GM23338 (cell line): Measurements from ENCODE around the gene DAGLA. TPM values are rescaled to one million over a fixed set of nuclear protein-coding genes. Genes with fewer than 3 reads are reported as not detected.

Experiments used
- ATAC-seq: fragments of 200-7000 bp; cut with Tn5 transposase; 3 replicates; pipeline ENCODE4 v1.9.1; 2020
- DNase-seq: peaks from one replicate; pipeline ENCODE4 v3.0.0-alpha.2; 2015; ENCODE audit warnings: low spot score
- H2AFZ ChIP-seq: fragments of 200-600 bp; sonication (generic); 2 replicates; pipeline ENCODE4 v1.8.0; 2016; ENCODE audit warnings: antibody characterized with exemption, mild to moderate bottlenecking, moderate library complexity
- H3F3A ChIP-seq: fragments of 200-600 bp; sonication (generic); replicated peaks from 2 replicates; pipeline ENCODE4 v1.8.0; 2017; ENCODE audit warnings: antibody characterized with exemption, mixed run types, low read depth
- H3K27ac ChIP-seq: fragments of 200-600 bp; sonication (generic); 2 replicates; pipeline ENCODE4 v1.6.1; 2016; ENCODE audit warnings: low read depth
- H3K27me3 ChIP-seq: fragments of 200-600 bp; sonication (generic); 2 replicates; pipeline ENCODE4 v1.8.0; 2016; ENCODE audit warnings: mild to moderate bottlenecking, mixed run types, moderate library complexity; ENCODE audit not compliant: insufficient read depth
- H3K36me3 ChIP-seq: fragments of 200-600 bp; sonication (generic); 2 replicates; pipeline ENCODE4 v1.8.0; 2016; ENCODE audit warnings: mild to moderate bottlenecking; ENCODE audit not compliant: insufficient read depth
- H3K4me1 ChIP-seq: fragments of 200-600 bp; sonication (generic); 2 replicates; pipeline ENCODE4 v1.8.0; 2016; ENCODE audit warnings: mild to moderate bottlenecking, moderate library complexity; ENCODE audit not compliant: insufficient read depth
- H3K4me2 ChIP-seq: fragments of 200-600 bp; sonication (generic); 2 replicates; pipeline ENCODE4 v1.7.1; 2017; ENCODE audit warnings: mixed run types
- H3K4me3 ChIP-seq: fragments of 200-600 bp; sonication (generic); 2 replicates; pipeline ENCODE4 v1.6.1; 2016; ENCODE audit warnings: mixed run types
- H3K79me2 ChIP-seq: fragments of 200-600 bp; sonication (generic); replicated peaks from 2 replicates; pipeline ENCODE4 v1.8.0; 2017; ENCODE audit warnings: mild to moderate bottlenecking; ENCODE audit not compliant: insufficient read depth
- H3K9me2 ChIP-seq: fragments of 200-600 bp; sonication (generic); 2 replicates; pipeline ENCODE4 v1.8.0; 2017; ENCODE audit not compliant: insufficient read depth
- H4K20me1 ChIP-seq: fragments of 200-600 bp; sonication (generic); replicated peaks from 2 replicates; pipeline ENCODE4 v1.8.0; 2017; ENCODE audit warnings: mild to moderate bottlenecking; ENCODE audit not compliant: insufficient read depth
- H3K27ac Mint-ChIP-seq: 2 replicates; pipeline ENCODE4 v1.8.0; 2020; ENCODE audit warnings: inconsistent platforms, mild to moderate bottlenecking, moderate library complexity, mixed read lengths
- H3K27me3 Mint-ChIP-seq: 3 replicates; pipeline ENCODE4 v1.8.0; 2022; ENCODE audit warnings: low read depth, mild to moderate bottlenecking, moderate library complexity, mixed read lengths, inconsistent platforms; ENCODE audit not compliant: insufficient read depth, poor library complexity
- H3K36me3 Mint-ChIP-seq: 3 replicates; pipeline ENCODE4 v1.8.0; 2021; ENCODE audit warnings: low read depth, mild to moderate bottlenecking, inconsistent platforms, moderate library complexity, mixed read lengths
- H3K4me1 Mint-ChIP-seq: 3 replicates; pipeline ENCODE4 v1.8.0; 2020; ENCODE audit warnings: mild to moderate bottlenecking, inconsistent platforms, mixed read lengths
- H3K4me3 Mint-ChIP-seq: 3 replicates; pipeline ENCODE4 v1.8.0; 2021; ENCODE audit warnings: moderate library complexity, mild to moderate bottlenecking, inconsistent platforms, mixed read lengths
- H3K9me3 Mint-ChIP-seq: 3 replicates; pipeline ENCODE4 v1.8.0; 2020; ENCODE audit warnings: moderate library complexity, mild to moderate bottlenecking, inconsistent platforms, mixed read lengths
- CREB1 ChIP-seq: fragments of 250-450 bp; sonication (Bioruptor Pico); IDR thresholded peaks from 2 replicates; pipeline ENCODE4 v1.5.0; 2020; ENCODE audit warnings: low read depth, mild to moderate bottlenecking, moderate library complexity
- CTCF ChIP-seq, 2 experiments: fragments of 200-600 bp in 1 of 2; sonication (generic) in 1 of 2; conservative IDR thresholded peaks; 2 replicates each; pipeline versions ENCODE4 v1.5.1 to v1.6.1; 2016 to 2017; ENCODE audit warnings: antibody characterized with exemption in 2 of 2, low read depth in 2 of 2, mild to moderate bottlenecking in 2 of 2, moderate library complexity in 1 of 2
- ETS1 ChIP-seq: IDR thresholded peaks from 2 replicates; pipeline ENCODE4 v1.6.1; 2016; ENCODE audit warnings: antibody characterized with exemption
- EZH2 ChIP-seq: fragments of 200-600 bp; sonication (generic); IDR thresholded peaks from one replicate; pipeline ENCODE4 v1.8.0; 2017; ENCODE audit warnings: antibody characterized with exemption, mild to moderate bottlenecking, low read depth; ENCODE audit not compliant: unreplicated experiment
- EZH2phosphoT487 ChIP-seq: fragments of 200-600 bp; sonication (generic); IDR thresholded peaks from one replicate; pipeline ENCODE4 v1.8.1; 2018; ENCODE audit warnings: antibody characterized with exemption; ENCODE audit not compliant: unreplicated experiment
- JUNB ChIP-seq: IDR thresholded peaks from one replicate; pipeline ENCODE4 v1.6.1; 2016; ENCODE audit warnings: antibody characterized with exemption; ENCODE audit not compliant: unreplicated experiment
- NANOG ChIP-seq: IDR thresholded peaks from 2 replicates; pipeline ENCODE4 v1.6.1; 2016; ENCODE audit warnings: antibody characterized with exemption, borderline replicate concordance
- POLR2AphosphoS5 ChIP-seq: IDR thresholded peaks from 2 replicates; pipeline ENCODE4 v1.6.1; 2016; ENCODE audit warnings: antibody characterized with exemption, low read depth
- STAT1 ChIP-seq: IDR thresholded peaks from one replicate; pipeline ENCODE4 v1.6.1; 2016; ENCODE audit warnings: antibody characterized with exemption; ENCODE audit not compliant: unreplicated experiment
- ZNF331 ChIP-seq: fragments of 250-450 bp; sonication (Bioruptor Pico); IDR thresholded peaks from 2 replicates; pipeline ENCODE4 v1.5.0; 2020; ENCODE audit warnings: low read depth, mild to moderate bottlenecking, moderate library complexity
- polyA plus RNA-seq: library from polyadenylated mRNA; unstranded; fragments of >200 nt; fragmentation: Nextera tagmentation; extraction: Ambion mirVana; gene quantifications from 2 replicates; pipeline ENCODE4 v1.2.1, GENCODE V29; 2016
- total RNA-seq: library from RNA; depleted of rRNA; stranded (reverse); fragments of >200 nt; shearing (Covaris generic); gene quantifications from 2 replicates; pipeline ENCODE4 v1.2.3, GENCODE V29; 2014
- TF ChIP-seq, protein P1 (sequence below): fragments of 250-450 bp; sonication (Bioruptor Pico); IDR thresholded peaks from 2 replicates; pipeline ENCODE4 v1.5.0; 2020; ENCODE audit warnings: mild to moderate bottlenecking, moderate library complexity
- TF ChIP-seq, protein P2 (sequence below): IDR thresholded peaks from one replicate; pipeline ENCODE4 v1.6.1; 2018; ENCODE audit warnings: antibody characterized with exemption; ENCODE audit not compliant: unreplicated experiment

Gene DAGLA
- total and polyA plus RNA-seq, 2 experiments from 2014 or later: 0.55 to 2.5 TPM

DNA sequence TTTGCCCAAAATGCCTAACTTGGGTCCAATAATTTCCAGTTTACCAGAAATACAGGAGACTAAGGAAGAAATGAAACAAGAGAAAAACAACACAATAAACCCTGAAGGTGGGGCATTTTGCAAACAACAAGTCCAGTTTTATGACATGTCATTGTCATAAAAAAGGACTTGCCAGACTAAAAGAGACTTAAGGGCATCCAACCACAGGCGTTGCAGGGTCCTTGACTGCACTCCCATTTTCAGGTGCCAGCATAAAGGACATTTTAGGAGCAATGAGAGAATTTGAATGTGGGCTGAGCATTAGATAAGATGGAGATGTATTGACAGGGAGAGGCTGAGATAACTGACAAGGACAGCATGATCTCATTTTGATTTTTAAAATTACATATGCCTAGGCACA, 28.1 kb upstream of the DAGLA start (continued):
- no peak for TF ChIP-seq ETS1
- TF ChIP-seq NANOG: no peak
- TF ChIP-seq CTCF (conservative IDR thresholded peaks at IDR 0.05; ENCODE audit: low read depth in 2 of 2): no peak
- no peak for TF ChIP-seq STAT1
- TF ChIP-seq JUNB: no peak
- no peak for TF ChIP-seq CREB1 (CRISPR knock-in tag)
- no peak for TF ChIP-seq POLR2AphosphoS5
- TF ChIP-seq ZNF331 (CRISPR knock-in tag): no peak
- TF ChIP-seq EZH2phosphoT487: no peak

DNA sequence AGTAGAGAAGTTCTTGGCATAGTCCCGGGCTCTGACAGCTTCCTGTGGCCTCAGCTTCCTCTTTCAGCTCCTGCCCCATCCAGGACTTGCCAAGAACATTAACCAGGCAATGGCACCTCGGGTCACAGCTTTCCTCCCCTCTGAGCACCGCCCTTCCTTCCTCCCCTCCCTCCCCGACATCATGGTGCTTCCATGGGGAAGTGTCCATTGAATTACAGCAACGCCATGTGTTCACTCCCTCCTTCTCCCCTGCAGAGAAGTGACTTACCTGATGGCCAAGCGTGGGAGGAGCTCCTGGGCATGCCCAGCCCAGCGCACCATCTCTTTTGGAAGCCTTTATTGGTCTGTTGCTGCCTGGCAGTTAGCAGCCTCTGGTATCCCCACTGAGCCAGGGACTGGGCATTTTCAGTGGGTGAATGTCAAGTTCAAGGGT, 25.8 kb upstream of the DAGLA start:
- no peak overlapping the region for H3K4me2 ChIP-seq
- DNase-seq (no peak), ATAC-seq (no peak)
- H4K20me1 ChIP-seq: no peaks in the 10 kb centered on the region
- no peaks in the 10 kb centered on the region for H3K79me2 ChIP-seq
- H3K27ac ChIP-seq: no peak overlapping the region
- Mint-ChIP-seq H3K27me3 (peaks cover 1% of the 10 kb centered on the region), H3K4me1 (peaks cover 30% of the 10 kb centered on the region), H3K27ac (no peak overlapping the region), H3K4me3 (no peak overlapping the region), H3K9me3 (no peaks in the 10 kb centered on the region), H3K36me3 (no peaks in the 10 kb centered on the region)
- H3K36me3 ChIP-seq: no peaks in the 10 kb centered on the region
- peaks cover 22% of the 10 kb centered on the region; the same call in 1 of the 2 replicates for H3K4me1 ChIP-seq
- peaks cover 6% of the 10 kb centered on the region; the same call in 1 of the 2 replicates for H3K9me2 ChIP-seq
- no peak overlapping the region for H3K4me3 ChIP-seq
- H3F3A ChIP-seq: no peaks in the 10 kb centered on the region
- peak overlapping the region; percentile 85 for H2AFZ ChIP-seq
- no peaks in the 10 kb centered on the region for H3K27me3 ChIP-seq
- TF ChIP-seq EZH2 (no peak), ZNF331 (CRISPR knock-in tag) (no peak), NANOG (no peak), POLR2AphosphoS5 (no peak)
- TF ChIP-seq, protein P1, sequence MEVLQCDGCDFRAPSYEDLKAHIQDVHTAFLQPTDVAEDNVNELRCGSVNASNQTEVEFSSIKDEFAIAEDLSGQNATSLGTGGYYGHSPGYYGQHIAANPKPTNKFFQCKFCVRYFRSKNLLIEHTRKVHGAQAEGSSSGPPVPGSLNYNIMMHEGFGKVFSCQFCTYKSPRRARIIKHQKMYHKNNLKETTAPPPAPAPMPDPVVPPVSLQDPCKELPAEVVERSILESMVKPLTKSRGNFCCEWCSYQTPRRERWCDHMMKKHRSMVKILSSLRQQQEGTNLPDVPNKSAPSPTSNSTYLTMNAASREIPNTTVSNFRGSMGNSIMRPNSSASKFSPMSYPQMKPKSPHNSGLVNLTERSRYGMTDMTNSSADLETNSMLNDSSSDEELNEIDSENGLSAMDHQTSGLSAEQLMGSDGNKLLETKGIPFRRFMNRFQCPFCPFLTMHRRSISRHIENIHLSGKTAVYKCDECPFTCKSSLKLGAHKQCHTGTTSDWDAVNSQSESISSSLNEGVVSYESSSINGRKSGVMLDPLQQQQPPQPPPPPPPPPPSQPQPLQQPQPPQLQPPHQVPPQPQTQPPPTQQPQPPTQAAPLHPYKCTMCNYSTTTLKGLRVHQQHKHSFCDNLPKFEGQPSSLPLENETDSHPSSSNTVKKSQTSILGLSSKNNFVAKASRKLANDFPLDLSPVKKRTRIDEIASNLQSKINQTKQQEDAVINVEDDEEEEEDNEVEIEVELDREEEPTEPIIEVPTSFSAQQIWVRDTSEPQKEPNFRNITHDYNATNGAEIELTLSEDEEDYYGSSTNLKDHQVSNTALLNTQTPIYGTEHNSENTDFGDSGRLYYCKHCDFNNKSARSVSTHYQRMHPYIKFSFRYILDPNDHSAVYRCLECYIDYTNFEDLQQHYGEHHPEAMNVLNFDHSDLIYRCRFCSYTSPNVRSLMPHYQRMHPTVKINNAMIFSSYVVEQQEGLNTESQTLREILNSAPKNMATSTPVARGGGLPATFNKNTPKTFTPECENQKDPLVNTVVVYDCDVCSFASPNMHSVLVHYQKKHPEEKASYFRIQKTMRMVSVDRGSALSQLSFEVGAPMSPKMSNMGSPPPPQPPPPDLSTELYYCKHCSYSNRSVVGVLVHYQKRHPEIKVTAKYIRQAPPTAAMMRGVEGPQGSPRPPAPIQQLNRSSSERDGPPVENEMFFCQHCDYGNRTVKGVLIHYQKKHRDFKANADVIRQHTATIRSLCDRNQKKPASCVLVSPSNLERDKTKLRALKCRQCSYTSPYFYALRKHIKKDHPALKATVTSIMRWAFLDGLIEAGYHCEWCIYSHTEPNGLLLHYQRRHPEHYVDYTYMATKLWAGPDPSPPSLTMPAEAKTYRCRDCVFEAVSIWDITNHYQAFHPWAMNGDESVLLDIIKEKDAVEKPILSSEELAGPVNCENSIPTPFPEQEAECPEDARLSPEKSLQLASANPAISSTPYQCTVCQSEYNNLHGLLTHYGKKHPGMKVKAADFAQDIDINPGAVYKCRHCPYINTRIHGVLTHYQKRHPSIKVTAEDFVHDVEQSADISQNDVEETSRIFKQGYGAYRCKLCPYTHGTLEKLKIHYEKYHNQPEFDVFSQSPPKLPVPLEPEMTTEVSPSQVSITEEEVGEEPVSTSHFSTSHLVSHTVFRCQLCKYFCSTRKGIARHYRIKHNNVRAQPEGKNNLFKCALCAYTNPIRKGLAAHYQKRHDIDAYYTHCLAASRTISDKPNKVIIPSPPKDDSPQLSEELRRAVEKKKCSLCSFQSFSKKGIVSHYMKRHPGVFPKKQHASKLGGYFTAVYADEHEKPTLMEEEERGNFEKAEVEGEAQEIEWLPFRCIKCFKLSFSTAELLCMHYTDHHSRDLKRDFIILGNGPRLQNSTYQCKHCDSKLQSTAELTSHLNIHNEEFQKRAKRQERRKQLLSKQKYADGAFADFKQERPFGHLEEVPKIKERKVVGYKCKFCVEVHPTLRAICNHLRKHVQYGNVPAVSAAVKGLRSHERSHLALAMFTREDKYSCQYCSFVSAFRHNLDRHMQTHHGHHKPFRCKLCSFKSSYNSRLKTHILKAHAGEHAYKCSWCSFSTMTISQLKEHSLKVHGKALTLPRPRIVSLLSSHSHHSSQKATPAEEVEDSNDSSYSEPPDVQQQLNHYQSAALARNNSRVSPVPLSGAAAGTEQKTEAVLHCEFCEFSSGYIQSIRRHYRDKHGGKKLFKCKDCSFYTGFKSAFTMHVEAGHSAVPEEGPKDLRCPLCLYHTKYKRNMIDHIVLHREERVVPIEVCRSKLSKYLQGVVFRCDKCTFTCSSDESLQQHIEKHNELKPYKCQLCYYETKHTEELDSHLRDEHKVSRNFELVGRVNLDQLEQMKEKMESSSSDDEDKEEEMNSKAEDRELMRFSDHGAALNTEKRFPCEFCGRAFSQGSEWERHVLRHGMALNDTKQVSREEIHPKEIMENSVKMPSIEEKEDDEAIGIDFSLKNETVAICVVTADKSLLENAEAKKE (CRISPR knock-in tag): no peak
- TF ChIP-seq, protein P2, sequence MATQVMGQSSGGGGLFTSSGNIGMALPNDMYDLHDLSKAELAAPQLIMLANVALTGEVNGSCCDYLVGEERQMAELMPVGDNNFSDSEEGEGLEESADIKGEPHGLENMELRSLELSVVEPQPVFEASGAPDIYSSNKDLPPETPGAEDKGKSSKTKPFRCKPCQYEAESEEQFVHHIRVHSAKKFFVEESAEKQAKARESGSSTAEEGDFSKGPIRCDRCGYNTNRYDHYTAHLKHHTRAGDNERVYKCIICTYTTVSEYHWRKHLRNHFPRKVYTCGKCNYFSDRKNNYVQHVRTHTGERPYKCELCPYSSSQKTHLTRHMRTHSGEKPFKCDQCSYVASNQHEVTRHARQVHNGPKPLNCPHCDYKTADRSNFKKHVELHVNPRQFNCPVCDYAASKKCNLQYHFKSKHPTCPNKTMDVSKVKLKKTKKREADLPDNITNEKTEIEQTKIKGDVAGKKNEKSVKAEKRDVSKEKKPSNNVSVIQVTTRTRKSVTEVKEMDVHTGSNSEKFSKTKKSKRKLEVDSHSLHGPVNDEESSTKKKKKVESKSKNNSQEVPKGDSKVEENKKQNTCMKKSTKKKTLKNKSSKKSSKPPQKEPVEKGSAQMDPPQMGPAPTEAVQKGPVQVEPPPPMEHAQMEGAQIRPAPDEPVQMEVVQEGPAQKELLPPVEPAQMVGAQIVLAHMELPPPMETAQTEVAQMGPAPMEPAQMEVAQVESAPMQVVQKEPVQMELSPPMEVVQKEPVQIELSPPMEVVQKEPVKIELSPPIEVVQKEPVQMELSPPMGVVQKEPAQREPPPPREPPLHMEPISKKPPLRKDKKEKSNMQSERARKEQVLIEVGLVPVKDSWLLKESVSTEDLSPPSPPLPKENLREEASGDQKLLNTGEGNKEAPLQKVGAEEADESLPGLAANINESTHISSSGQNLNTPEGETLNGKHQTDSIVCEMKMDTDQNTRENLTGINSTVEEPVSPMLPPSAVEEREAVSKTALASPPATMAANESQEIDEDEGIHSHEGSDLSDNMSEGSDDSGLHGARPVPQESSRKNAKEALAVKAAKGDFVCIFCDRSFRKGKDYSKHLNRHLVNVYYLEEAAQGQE: no peak
